Heart right ventricle (tissue), 16 donors: ENCODE results near the gene SEMA3A. TPM values are rescaled to one million over a fixed set of nuclear protein-coding genes. Genes with fewer than 3 reads are reported as not detected.

ENCODE experiments used
- ATAC-seq, 8 donors: fragments of 200-7000 bp; cut with Tn5 transposase; one replicate each; pipeline ENCODE4 v1.9.1; 2020; ENCODE audit warnings: mild to moderate bottlenecking in 8 of 8, moderate library complexity in 8 of 8, moderate number of reproducible peaks in 1 of 8
- DNase-seq, 2 donors: peaks; one replicate each; pipeline ENCODE4 v3.0.0-alpha.2; 2020
- H3K27ac ChIP-seq, 10 donors: fragments of 200-600 bp; sonication (generic) in 2 of 10; one replicate each; pipeline versions ENCODE4 v1.5.0 to v1.8.0; 2020 to 2022; ENCODE audit warnings: mild to moderate bottlenecking in 3 of 10
- H3K27me3 ChIP-seq, 7 donors: fragments of 200-600 bp; one replicate each; pipeline ENCODE4 v1.8.0; 2021 to 2022; ENCODE audit warnings: mild to moderate bottlenecking in 2 of 7
- H3K36me3 ChIP-seq, 9 donors: fragments of 200-600 bp; sonication (generic) in 1 of 9; one replicate each; pipeline versions ENCODE4 v1.5.0 to v1.8.0; 2020 to 2022; ENCODE audit warnings: mild to moderate bottlenecking in 2 of 9
- H3K4me1 ChIP-seq, 9 donors: fragments of 200-600 bp; sonication (generic) in 1 of 9; one replicate each; pipeline versions ENCODE4 v1.5.0 to v1.8.0; 2020 to 2022; ENCODE audit warnings: mild to moderate bottlenecking in 4 of 9
- H3K4me3 ChIP-seq, 10 donors: fragments of 200-600 bp; sonication (generic) in 2 of 10; one replicate each; pipeline versions ENCODE4 v1.5.0 to v1.8.0; 2020 to 2022; ENCODE audit warnings: mild to moderate bottlenecking in 7 of 10, moderate library complexity in 2 of 10
- H3K9me3 ChIP-seq, 11 donors: fragments of 200-600 bp in 10 of 11; sonication (generic) in 2 of 11; one replicate each; pipeline versions ENCODE4 v1.5.0 to v1.8.0; 2013 to 2022; ENCODE audit warnings: mild to moderate bottlenecking in 2 of 11, control low read depth in 1 of 11, moderate library complexity in 1 of 11
- CTCF ChIP-seq, 9 donors: fragments of 200-600 bp; sonication (generic) in 2 of 9; IDR thresholded peaks; one replicate each; pipeline versions ENCODE4 v1.5.0 to v1.8.0; 2021 to 2022; ENCODE audit warnings: antibody characterized with exemption in 9 of 9, mild to moderate bottlenecking in 5 of 9, moderate library complexity in 1 of 9
- WGBS, 2 donors: extraction: QIAGEN DNeasy Blood & Tissue Kit; methylation state at CpG; one replicate each; pipeline ENCODE4 v1.1.7; 2013; ENCODE audit warnings: inconsistent platforms in 1 of 2; 5-methylcytosine and 5-hydroxymethylcytosine counted together
- intact Hi-C, 10 donors: fragments of 100-400 bp; cut with DNase I; formaldehyde crosslinking; loops; one replicate each; pipeline versions ENCODE4 v1.11.1 to v1.14.2; 2022
- polyA plus RNA-seq, 2 donors: library from polyadenylated mRNA; stranded (reverse); fragments of 200-250 nt; gene quantifications; one replicate each; pipeline ENCODE4 v1.2.3, GENCODE V29; 2013
- total RNA-seq, 10 donors: library from RNA; stranded (reverse); fragmentation: NEBNext Ultra II Directional in 3 of 10; extraction: Animal tissue kit (Norgen Biotek cat#: 25700) in 3 of 10; gene quantifications; one replicate each; pipeline versions ENCODE4 v1.2.1 to v1.2.4, GENCODE V29; 2021 to 2023
- donor health status: Arrhythmogenic right ventricular cardiomyopathy.
- donor health status: ischemic (EF 13 %, LVEDD 7.1; RV severe dilation, severe dysfunction).
- donor health status: healthy with polysubstance abuse.
- donor health status: DM: no; HTN: yes; CAD: no.
- donor health status: DM: no; HTN: no; CAD: no.
- donor health status: ischemic (EF 25% LVEDD 6.9; RV normal size, moderate dysfunction).
- donor health status: ischemic (EF 25% LVEDD 5.7; RV mildly dilated, moderate dysfunction).
- donor health status: healthy.
- donor health status: DM: yes; HTN: yes; CAD: no.
- donor health status: Ischemic cardiomyopathy.
- donor health status: ischemic (EF 35%, LVEDD 5.7; RV mildly dilated, moderate dysfunction).
- donor health status: nonischemic (EF 11% LVEDD 7.7; RV severe dilation, severe dysfunction).
- donor health status: DM: yes; HTN: yes; CAD: no.
- donor health status: PGD.
- donor health status: ischemic (EF 29% LVEDD 5.4; RV normal size, mild dysfunction).
- donor health status: nonischemic (EF 23%, LVEDD 6.1; RV moderate dilation, normal function).

Gene SEMA3A
- total and polyA plus RNA-seq, 12 donors: 0.19 to 5.3 (median 1.5) TPM

- Histone ChIP-seq H3K4me1 (no peaks in the 10 kb centered on the region), H3K27ac (no peak overlapping the region), H3K36me3 (no peaks in the 10 kb centered on the region), H3K9me3 (no peaks in the 10 kb centered on the region), H3K27me3 (no peaks in the 10 kb centered on the region), H3K4me3 (no peak overlapping the region)
- WGBS, 2 donors: 95 to 100% methylated on average over 1 of the region's 1 CpG
- TF ChIP-seq CTCF (IDR thresholded peaks at IDR 0.05): no peak
- no peak for ATAC-seq
- DNase-seq: no peak
- intact Hi-C loops: no loop called here
These were observed 118.4 kb downstream of the SEMA3A start for GRCh38 chr7:84076219-84076618.

- H3K4me3 ChIP-seq: no peak overlapping the region
- intact Hi-C loops: no loop called here
- no peak for ATAC-seq
- H3K9me3 ChIP-seq: no peaks in the 10 kb centered on the region
- no peak overlapping the region for H3K27ac ChIP-seq
- peaks cover 0 to 3% (median 0%) of the 10 kb centered on the region in 9 donors for H3K4me1 ChIP-seq
- H3K36me3 ChIP-seq: no peaks in the 10 kb centered on the region
- no peak for TF ChIP-seq CTCF (IDR thresholded peaks at IDR 0.05)
- 66 to 72% methylated on average over 3 of the region's 3 CpGs for WGBS, 2 donors
- H3K27me3 ChIP-seq: no peaks in the 10 kb centered on the region
- no peak for DNase-seq
These were observed 121.3 kb downstream of the SEMA3A start for GRCh38 chr7:84073186-84073875.

GRCh38 chr7:84070770-84071169 lies 123.8 kb downstream of the SEMA3A start:
- TF ChIP-seq CTCF (IDR thresholded peaks at IDR 0.05): no peak
- 57 to 68% methylated on average over 2 of the region's 2 CpGs for WGBS, 2 donors
- DNase-seq: no peak
- ATAC-seq: no peak
- no peak overlapping the region for H3K27ac ChIP-seq
- H3K27me3 ChIP-seq: no peaks in the 10 kb centered on the region
- H3K4me1 ChIP-seq: peaks cover 0 to 3% (median 0%) of the 10 kb centered on the region in 9 donors
- H3K36me3 ChIP-seq: no peaks in the 10 kb centered on the region
- H3K4me3 ChIP-seq: no peak overlapping the region
- H3K9me3 ChIP-seq: no peaks in the 10 kb centered on the region
- intact Hi-C loops: no loop called here

GRCh38 chr7:84069999-84070500 lies 124.5 kb downstream of the SEMA3A start:
- no peak overlapping the region for H3K4me3 ChIP-seq
- no peak for ATAC-seq
- WGBS, 2 donors: 51 to 54% methylated on average over 2 of the region's 2 CpGs
- intact Hi-C loops: no loop called here
- H3K27me3 ChIP-seq: no peaks in the 10 kb centered on the region
- H3K9me3 ChIP-seq: no peaks in the 10 kb centered on the region
- TF ChIP-seq CTCF (IDR thresholded peaks at IDR 0.05): no peak
- no peaks in the 10 kb centered on the region for H3K36me3 ChIP-seq
- no peak for DNase-seq
- H3K4me1 ChIP-seq: peaks cover 0 to 3% (median 0%) of the 10 kb centered on the region in 9 donors
- no peak overlapping the region for H3K27ac ChIP-seq
